PFSK-1 (cell line): ENCODE data around the gene POU5F2.

Experiments used
- FOXP2 ChIP-seq: optimal IDR thresholded peaks from 2 replicates; pipeline ENCODE3; 2011; ENCODE audit warnings: borderline replicate concordance, control low read depth, inconsistent platforms; ENCODE audit not compliant: insufficient read depth; ENCODE audit errors: extremely low read length, extremely low read depth
- POLR2AphosphoS5 ChIP-seq: IDR thresholded peaks from 2 replicates; pipeline ENCODE4 v1.6.1; 2012; ENCODE audit warnings: low read depth, mild to moderate bottlenecking, control low read depth, low read length, moderate library complexity
- SIN3A ChIP-seq: IDR thresholded peaks from 2 replicates; pipeline ENCODE4 v1.6.1; 2012; ENCODE audit warnings: mild to moderate bottlenecking, low read length, moderate library complexity, borderline replicate concordance; ENCODE audit not compliant: insufficient read depth
- TAF1 ChIP-seq: IDR thresholded peaks from 2 replicates; pipeline ENCODE4 v1.6.1; 2012; ENCODE audit warnings: low read length, control low read depth, borderline replicate concordance; ENCODE audit not compliant: insufficient read depth
- TF ChIP-seq, protein P1 (sequence below), 2 experiments: IDR thresholded peaks; 2 replicates each; pipeline versions ENCODE4 v1.6.1 to v1.8.0; 2011 to 2012; ENCODE audit warnings: low read depth in 2 of 2, low read length in 2 of 2, control low read depth in 1 of 2, inconsistent platforms in 1 of 2, mild to moderate bottlenecking in 1 of 2, moderate library complexity in 1 of 2; ENCODE audit not compliant: insufficient read depth in 1 of 2

Gene POU5F2

DNA sequence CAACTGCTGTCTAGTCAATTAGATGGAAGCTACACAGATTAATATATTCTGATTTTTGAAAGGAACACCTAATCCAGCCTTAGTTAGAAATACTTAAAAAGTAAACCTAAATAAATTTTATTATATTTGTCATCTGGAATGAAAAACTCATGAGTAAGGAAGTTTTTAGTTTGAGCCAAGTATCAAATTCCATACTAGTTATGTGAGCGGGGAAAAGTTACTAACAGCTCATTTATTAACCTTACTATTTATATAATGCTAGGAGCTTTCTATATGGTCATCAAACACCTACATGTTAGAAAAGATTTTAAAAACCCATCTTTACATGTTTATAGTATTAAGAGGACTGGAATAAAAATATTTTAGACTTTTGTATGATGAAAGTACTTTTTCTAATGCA is 41.6 kb upstream of the POU5F2 start:
- no peak for TF ChIP-seq POLR2AphosphoS5
- no peak for TF ChIP-seq SIN3A
- no peak for TF ChIP-seq TAF1
- no peak for TF ChIP-seq FOXP2
- TF ChIP-seq, protein P1, sequence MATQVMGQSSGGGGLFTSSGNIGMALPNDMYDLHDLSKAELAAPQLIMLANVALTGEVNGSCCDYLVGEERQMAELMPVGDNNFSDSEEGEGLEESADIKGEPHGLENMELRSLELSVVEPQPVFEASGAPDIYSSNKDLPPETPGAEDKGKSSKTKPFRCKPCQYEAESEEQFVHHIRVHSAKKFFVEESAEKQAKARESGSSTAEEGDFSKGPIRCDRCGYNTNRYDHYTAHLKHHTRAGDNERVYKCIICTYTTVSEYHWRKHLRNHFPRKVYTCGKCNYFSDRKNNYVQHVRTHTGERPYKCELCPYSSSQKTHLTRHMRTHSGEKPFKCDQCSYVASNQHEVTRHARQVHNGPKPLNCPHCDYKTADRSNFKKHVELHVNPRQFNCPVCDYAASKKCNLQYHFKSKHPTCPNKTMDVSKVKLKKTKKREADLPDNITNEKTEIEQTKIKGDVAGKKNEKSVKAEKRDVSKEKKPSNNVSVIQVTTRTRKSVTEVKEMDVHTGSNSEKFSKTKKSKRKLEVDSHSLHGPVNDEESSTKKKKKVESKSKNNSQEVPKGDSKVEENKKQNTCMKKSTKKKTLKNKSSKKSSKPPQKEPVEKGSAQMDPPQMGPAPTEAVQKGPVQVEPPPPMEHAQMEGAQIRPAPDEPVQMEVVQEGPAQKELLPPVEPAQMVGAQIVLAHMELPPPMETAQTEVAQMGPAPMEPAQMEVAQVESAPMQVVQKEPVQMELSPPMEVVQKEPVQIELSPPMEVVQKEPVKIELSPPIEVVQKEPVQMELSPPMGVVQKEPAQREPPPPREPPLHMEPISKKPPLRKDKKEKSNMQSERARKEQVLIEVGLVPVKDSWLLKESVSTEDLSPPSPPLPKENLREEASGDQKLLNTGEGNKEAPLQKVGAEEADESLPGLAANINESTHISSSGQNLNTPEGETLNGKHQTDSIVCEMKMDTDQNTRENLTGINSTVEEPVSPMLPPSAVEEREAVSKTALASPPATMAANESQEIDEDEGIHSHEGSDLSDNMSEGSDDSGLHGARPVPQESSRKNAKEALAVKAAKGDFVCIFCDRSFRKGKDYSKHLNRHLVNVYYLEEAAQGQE (IDR thresholded peaks at IDR 0.05; ENCODE audit: insufficient read depth in 1 of 2, low read depth in 2 of 2, low read length in 2 of 2) = no peak

DNA sequence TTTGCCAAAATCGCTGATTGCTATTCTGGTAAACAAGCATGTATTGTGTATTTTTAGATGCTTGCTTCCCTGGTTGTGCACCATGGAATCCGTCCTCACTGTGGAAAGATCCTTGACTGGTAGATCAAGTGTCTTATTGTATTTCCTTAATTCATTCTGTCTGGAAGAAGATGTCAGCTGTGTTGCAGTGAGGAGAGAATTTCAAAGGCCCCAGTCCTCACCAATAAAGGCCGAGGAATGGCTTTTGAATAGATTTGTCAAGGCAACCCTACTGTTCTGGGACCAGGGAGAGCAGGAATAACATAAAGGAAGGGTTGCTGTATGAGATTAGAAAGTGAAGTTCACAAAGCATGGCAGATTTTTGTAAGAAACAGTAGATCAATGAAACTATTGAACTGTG is 36.2 kb upstream of the POU5F2 start:
- TF ChIP-seq FOXP2 = no peak
- TF ChIP-seq, protein P1 (IDR thresholded peaks at IDR 0.05; ENCODE audit: insufficient read depth in 1 of 2, low read depth in 2 of 2, low read length in 2 of 2) = no peak
- TF ChIP-seq POLR2AphosphoS5 = no peak
- no peak for TF ChIP-seq SIN3A
- no peak for TF ChIP-seq TAF1

- TF ChIP-seq TAF1 (no peak), FOXP2 (no peak), POLR2AphosphoS5 (no peak), SIN3A (no peak)
- TF ChIP-seq, protein P1 (IDR thresholded peaks at IDR 0.05; ENCODE audit: insufficient read depth in 1 of 2, low read depth in 2 of 2, low read length in 2 of 2) = no peak
Observed at GRCh38 chr5:93756372-93756771, 15.0 kb upstream of the POU5F2 start.

- TF ChIP-seq FOXP2 (no peak), POLR2AphosphoS5 (no peak), TAF1 (no peak), SIN3A (no peak)
- TF ChIP-seq, protein P1 (IDR thresholded peaks at IDR 0.05; ENCODE audit: insufficient read depth in 1 of 2, low read depth in 2 of 2, low read length in 2 of 2) = no peak
Observed at GRCh38 chr5:93755716-93756115, 14.3 kb upstream of the POU5F2 start.

DNA sequence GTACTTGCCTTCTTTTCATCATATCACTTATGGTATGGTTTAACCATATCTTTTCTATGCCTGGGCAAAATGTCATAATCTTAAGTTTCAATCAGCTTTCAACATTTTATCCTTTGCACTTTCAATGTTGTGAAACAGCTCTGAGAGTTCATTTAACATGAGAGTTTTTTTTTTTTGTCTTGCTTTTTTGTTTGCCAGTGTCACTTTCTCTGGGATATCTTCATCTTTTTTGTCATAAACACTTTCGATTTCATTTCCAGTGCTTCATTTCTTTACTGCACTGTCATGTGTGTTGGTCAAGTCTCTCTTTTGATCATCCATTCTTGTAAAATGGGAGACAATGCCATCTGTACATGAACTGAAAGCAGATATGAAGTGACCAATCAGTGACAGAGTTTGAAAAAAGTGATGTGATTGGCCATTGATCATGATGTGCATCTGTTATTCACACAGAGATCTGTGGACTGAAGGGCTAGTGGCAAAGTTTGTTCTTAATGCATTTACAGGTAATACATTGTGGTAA is 7.5 kb upstream of the POU5F2 start:
- TF ChIP-seq TAF1 (no peak), POLR2AphosphoS5 (no peak), SIN3A (no peak), FOXP2 (no peak)
- TF ChIP-seq, protein P1 (IDR thresholded peaks at IDR 0.05; ENCODE audit: insufficient read depth in 1 of 2, low read depth in 2 of 2, low read length in 2 of 2) = no peak
